Breast epithelium (tissue), 3 donors: ENCODE data around the gene PNPO.

ENCODE experiments used
- POLR2A ChIP-seq: fragments of 450-650 bp; IDR thresholded peaks from one replicate; pipeline ENCODE4 v1.6.1; 2016; ENCODE audit warnings: antibody characterized with exemption, mild to moderate bottlenecking, moderate library complexity
- POLR2AphosphoS5 ChIP-seq, 3 donors: sonication (generic); formaldehyde crosslinking; IDR thresholded peaks; one replicate each; pipeline ENCODE4 v1.6.1; 2017; ENCODE audit warnings: antibody characterized with exemption in 3 of 3
- TF ChIP-seq, protein P1 (sequence below), 3 donors: fragments of 450-650 bp; IDR thresholded peaks; one replicate each; pipeline ENCODE4 v1.5.1; 2016 to 2017; ENCODE audit warnings: antibody characterized with exemption in 3 of 3, mild to moderate bottlenecking in 3 of 3, moderate library complexity in 3 of 3

DNA sequence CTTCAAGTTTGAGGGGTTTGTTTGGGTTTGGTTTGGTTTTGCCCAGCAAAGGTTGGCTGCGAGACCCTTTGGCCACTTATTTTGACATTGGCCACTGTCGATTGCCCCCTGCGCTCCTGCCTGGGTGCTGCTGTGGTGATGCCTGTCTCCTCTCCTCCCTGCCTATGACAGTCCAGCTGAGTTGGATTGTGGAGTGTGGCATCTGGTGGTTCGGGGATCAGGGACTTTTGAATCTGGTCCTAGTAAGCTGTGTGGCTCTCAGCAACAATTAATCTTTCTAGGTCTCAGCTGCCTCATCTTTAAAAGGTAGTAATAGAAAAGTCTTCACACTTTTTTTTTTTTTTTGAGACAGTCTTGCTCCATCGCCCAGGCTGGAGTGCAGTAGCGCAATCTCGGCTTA is 56.7 kb downstream of the PNPO start:
- TF ChIP-seq, protein P1, sequence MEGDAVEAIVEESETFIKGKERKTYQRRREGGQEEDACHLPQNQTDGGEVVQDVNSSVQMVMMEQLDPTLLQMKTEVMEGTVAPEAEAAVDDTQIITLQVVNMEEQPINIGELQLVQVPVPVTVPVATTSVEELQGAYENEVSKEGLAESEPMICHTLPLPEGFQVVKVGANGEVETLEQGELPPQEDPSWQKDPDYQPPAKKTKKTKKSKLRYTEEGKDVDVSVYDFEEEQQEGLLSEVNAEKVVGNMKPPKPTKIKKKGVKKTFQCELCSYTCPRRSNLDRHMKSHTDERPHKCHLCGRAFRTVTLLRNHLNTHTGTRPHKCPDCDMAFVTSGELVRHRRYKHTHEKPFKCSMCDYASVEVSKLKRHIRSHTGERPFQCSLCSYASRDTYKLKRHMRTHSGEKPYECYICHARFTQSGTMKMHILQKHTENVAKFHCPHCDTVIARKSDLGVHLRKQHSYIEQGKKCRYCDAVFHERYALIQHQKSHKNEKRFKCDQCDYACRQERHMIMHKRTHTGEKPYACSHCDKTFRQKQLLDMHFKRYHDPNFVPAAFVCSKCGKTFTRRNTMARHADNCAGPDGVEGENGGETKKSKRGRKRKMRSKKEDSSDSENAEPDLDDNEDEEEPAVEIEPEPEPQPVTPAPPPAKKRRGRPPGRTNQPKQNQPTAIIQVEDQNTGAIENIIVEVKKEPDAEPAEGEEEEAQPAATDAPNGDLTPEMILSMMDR (IDR thresholded peaks at IDR 0.05): no peak
- TF ChIP-seq POLR2A (no peak), POLR2AphosphoS5 (IDR thresholded peaks at IDR 0.05) (no peak)
